T-helper 2 cell treated with Interferon-gamma antibody and Interleukin-4, amounts not matched to agents 100 ng/mL and 5 ng/mL, for 36 hours (primary cell): ENCODE data around the gene CLSTN1. TPM values are rescaled to one million over a fixed set of nuclear protein-coding genes. Genes with fewer than 3 reads are reported as not detected.

Experiments used
- intact Hi-C: fragments of 100-400 bp; cut with micrococcal nuclease; formaldehyde crosslinking; loops from one replicate; pipeline ENCODE4 v1.15.1; 2023
- total RNA-seq: library from RNA; stranded (reverse); gene quantifications from 2 replicates; pipeline ENCODE4 v1.2.3, GENCODE V29; 2022

CLSTN1 gene
- total RNA-seq, 1 donor from 2014 or later: 100 TPM

- intact Hi-C loops: no loop called here
These were observed 28.9 kb upstream of the CLSTN1 start for GRCh38 chr1:9852410-9853248.

GRCh38 chr1:9852004-9852403 is 28.2 kb upstream of the CLSTN1 start:
- intact Hi-C loops: no loop called here

- intact Hi-C loops: no loop called here
These were observed 26.8 kb upstream of the CLSTN1 start for GRCh38 chr1:9850442-9851162.

GRCh38 chr1:9849691-9850441 is 26.1 kb upstream of the CLSTN1 start:
- intact Hi-C loops: no loop called here

- intact Hi-C loops: no loop called here
These were observed 24.3 kb upstream of the CLSTN1 start for GRCh38 chr1:9848022-9848421.

- intact Hi-C loops: no loop called here
These were observed 23.5 kb upstream of the CLSTN1 start for GRCh38 chr1:9847269-9847668.

GRCh38 chr1:9846611-9847171 is 22.9 kb upstream of the CLSTN1 start:
- intact Hi-C loops: no loop called here

- intact Hi-C loops: no loop called here
These were observed 22.1 kb upstream of the CLSTN1 start for GRCh38 chr1:9845914-9846313.

GRCh38 chr1:9844756-9845155 is 21.0 kb upstream of the CLSTN1 start:
- intact Hi-C loops: no loop called here

GRCh38 chr1:9844106-9844505 is 20.3 kb upstream of the CLSTN1 start:
- intact Hi-C loops: no loop called here

- intact Hi-C loops: no loop called here
These were observed 19.8 kb upstream of the CLSTN1 start for GRCh38 chr1:9843576-9843945.

- intact Hi-C loops: no loop called here
These were observed 19.2 kb upstream of the CLSTN1 start for GRCh38 chr1:9842781-9843575.

- intact Hi-C loops: no loop called here
These were observed 18.4 kb upstream of the CLSTN1 start for GRCh38 chr1:9842073-9842711.

- intact Hi-C loops: no loop called here
These were observed 17.7 kb upstream of the CLSTN1 start for GRCh38 chr1:9841460-9841859.

- intact Hi-C loops: no loop called here
These were observed 16.4 kb upstream of the CLSTN1 start for GRCh38 chr1:9840176-9840575.

- intact Hi-C loops: no loop called here
These were observed 15.2 kb upstream of the CLSTN1 start for GRCh38 chr1:9838946-9839345.

- intact Hi-C loops: no loop called here
These were observed 12.8 kb upstream of the CLSTN1 start for GRCh38 chr1:9836632-9836960.

GRCh38 chr1:9835758-9836631 is 12.2 kb upstream of the CLSTN1 start:
- intact Hi-C loops: no loop called here

- intact Hi-C loops: no loop called here
These were observed 11.6 kb upstream of the CLSTN1 start for GRCh38 chr1:9835404-9835757.

- intact Hi-C loops: no loop called here
These were observed 9.9 kb upstream of the CLSTN1 start for GRCh38 chr1:9833632-9834031.
